Right lobe of liver (tissue), 6 donors: ENCODE results near the gene CACNA2D4. TPM values are rescaled to one million over a fixed set of nuclear protein-coding genes. Genes with fewer than 3 reads are reported as not detected.

Experiments
- ATAC-seq, 4 donors: fragments of 200-7000 bp; cut with Tn5 transposase; one replicate each; pipeline ENCODE4 v1.9.1; 2020; ENCODE audit warnings: mild to moderate bottlenecking in 4 of 4, moderate library complexity in 4 of 4
- DNase-seq, 3 donors: peaks; one replicate each; pipeline ENCODE4 v3.0.0-alpha.2; 2020
- H3K27ac ChIP-seq, 3 donors: fragments of 200-600 bp; one replicate each; pipeline ENCODE4 v1.8.0; 2022
- H3K27me3 ChIP-seq, 2 donors: fragments of 200-600 bp; one replicate each; pipeline ENCODE4 v1.8.0; 2022
- H3K36me3 ChIP-seq, 4 donors: fragments of 200-600 bp; sonication (generic) in 1 of 4; one replicate each; pipeline versions ENCODE4 v1.5.1 to v1.8.0; 2017 to 2022; ENCODE audit warnings: control low read depth in 1 of 4
- H3K4me1 ChIP-seq, 4 donors: fragments of 200-600 bp; sonication (generic) in 1 of 4; one replicate each; pipeline versions ENCODE4 v1.5.1 to v1.8.0; 2017 to 2022; ENCODE audit warnings: control low read depth in 1 of 4
- H3K4me3 ChIP-seq, 3 donors: fragments of 200-600 bp; one replicate each; pipeline ENCODE4 v1.8.0; 2022
- H3K9me3 ChIP-seq, 4 donors: fragments of 200-600 bp; sonication (generic) in 1 of 4; one replicate each; pipeline versions ENCODE4 v1.5.1 to v1.8.0; 2017 to 2022; ENCODE audit warnings: control low read depth in 1 of 4
- POLR2A ChIP-seq: fragments of 450-650 bp; IDR thresholded peaks from one replicate; pipeline ENCODE4 v1.6.1; 2017; ENCODE audit warnings: antibody characterized with exemption, mild to moderate bottlenecking
- WGBS: methylation state at CpG from one replicate; pipeline ENCODE4 v1.1.6; 2018; ENCODE audit warnings: low coverage, low lambda C conversion rate; ENCODE audit not compliant: insufficient coverage; ENCODE audit errors: missing lambda C conversion rate; 5-methylcytosine and 5-hydroxymethylcytosine counted together
- intact Hi-C, 2 donors: fragments of 100-400 bp; cut with DNase I; formaldehyde crosslinking; loops; one replicate each; pipeline versions ENCODE4 v1.11.2 to v1.14.1; 2022
- total RNA-seq, 6 experiments: library from RNA; depleted of rRNA in 2 of 6; stranded (reverse); fragments of >200 nt in 2 of 6; fragmentation: NEBNext Ultra II Directional in 3 of 6; extraction: Animal tissue kit (Norgen Biotek cat#: 25700) in 3 of 6; gene quantifications; one replicate each; pipeline versions ENCODE4 v1.1.0 to v1.2.4, GENCODE V29; 2016 to 2023
- TF ChIP-seq, protein P1 (sequence below), 4 donors: fragments of 200-600 bp in 3 of 4; fragments of 450-650 bp in 1 of 4; IDR thresholded peaks; one replicate each; pipeline versions ENCODE4 v1.5.1 to v1.8.0; 2016 to 2022; ENCODE audit warnings: antibody characterized with exemption in 4 of 4, mild to moderate bottlenecking in 2 of 4
- donor health status: DM: no; HTN: yes; CAD: no.
- donor health status: DM: no; HTN: no; CAD: no.
- donor health status: DM: no; HTN: no; CAD: no.
- donor health status: DM: no; HTN: yes; CAD: no.
- donor health status: DM: no; HTN: yes; CAD: no.

CACNA2D4 gene
- total RNA-seq, 6 experiments from 2014 or later, result 0.87 to 1.9 (median 0.96) TPM

DNA sequence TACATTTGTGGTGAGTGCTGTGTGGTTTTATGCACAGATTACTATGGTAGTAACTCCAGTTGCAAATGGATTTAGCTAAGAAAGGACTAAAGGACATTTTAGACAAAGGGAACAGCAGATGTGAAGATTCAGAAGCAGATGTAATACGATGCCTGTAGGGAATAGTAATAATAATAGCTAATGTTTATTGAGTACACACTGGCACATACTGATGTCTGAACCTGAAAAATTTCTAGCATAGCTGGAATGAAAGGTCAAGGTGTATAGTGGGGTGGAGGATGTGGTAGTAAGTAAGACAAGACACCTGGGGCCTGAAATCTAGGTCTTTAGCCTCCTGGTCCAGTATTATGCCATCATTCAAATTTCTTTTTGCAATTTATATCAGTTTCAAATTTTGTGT, 152.3 kb downstream of the CACNA2D4 start:
- no peak for ATAC-seq
- TF ChIP-seq POLR2A, result no peak
- TF ChIP-seq, protein P1, sequence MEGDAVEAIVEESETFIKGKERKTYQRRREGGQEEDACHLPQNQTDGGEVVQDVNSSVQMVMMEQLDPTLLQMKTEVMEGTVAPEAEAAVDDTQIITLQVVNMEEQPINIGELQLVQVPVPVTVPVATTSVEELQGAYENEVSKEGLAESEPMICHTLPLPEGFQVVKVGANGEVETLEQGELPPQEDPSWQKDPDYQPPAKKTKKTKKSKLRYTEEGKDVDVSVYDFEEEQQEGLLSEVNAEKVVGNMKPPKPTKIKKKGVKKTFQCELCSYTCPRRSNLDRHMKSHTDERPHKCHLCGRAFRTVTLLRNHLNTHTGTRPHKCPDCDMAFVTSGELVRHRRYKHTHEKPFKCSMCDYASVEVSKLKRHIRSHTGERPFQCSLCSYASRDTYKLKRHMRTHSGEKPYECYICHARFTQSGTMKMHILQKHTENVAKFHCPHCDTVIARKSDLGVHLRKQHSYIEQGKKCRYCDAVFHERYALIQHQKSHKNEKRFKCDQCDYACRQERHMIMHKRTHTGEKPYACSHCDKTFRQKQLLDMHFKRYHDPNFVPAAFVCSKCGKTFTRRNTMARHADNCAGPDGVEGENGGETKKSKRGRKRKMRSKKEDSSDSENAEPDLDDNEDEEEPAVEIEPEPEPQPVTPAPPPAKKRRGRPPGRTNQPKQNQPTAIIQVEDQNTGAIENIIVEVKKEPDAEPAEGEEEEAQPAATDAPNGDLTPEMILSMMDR (IDR thresholded peaks at IDR 0.05), result no peak
- peaks cover 0 to 55% (median 4%) of the 10 kb centered on the region in 4 donors for H3K4me1 ChIP-seq

DNA sequence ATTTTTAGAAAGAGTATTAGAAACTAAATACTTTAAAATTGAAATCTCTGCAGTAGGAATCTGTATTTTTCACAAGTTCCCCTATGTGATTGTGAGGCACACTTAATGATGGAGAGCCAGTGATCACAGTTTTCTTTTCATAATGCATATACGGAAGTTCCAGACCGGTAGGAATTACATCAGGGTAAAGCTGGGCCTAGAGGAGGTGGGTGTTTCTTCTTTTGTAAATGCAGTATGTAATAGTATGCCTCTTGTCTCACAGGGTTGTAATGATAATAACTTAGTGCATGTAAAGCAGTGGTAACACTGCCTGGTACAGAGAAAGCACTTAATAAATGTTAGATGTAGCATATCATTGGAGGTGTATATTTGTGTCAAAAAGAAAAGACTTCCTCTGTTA, 155.3 kb downstream of the CACNA2D4 start:
- Histone ChIP-seq H3K4me3 (no peak overlapping the region), H3K27me3 (no peaks in the 10 kb centered on the region), H3K4me1 (peaks cover 0 to 53% (median 8%) of the 10 kb centered on the region in 4 donors), H3K9me3 (no peaks in the 10 kb centered on the region), H3K27ac (no peak overlapping the region), H3K36me3 (no peaks in the 10 kb centered on the region)
- intact Hi-C loops, result no loop called here
- 86% methylated on average over 2 of the region's 2 CpGs for WGBS
- no peak for ATAC-seq
- TF ChIP-seq, protein P1 (IDR thresholded peaks at IDR 0.05), result no peak
- TF ChIP-seq POLR2A, result no peak
- no peak for DNase-seq

More for the DNA sequence above, 152.3 kb downstream of the CACNA2D4 start:
- H3K4me3 ChIP-seq, result no peak overlapping the region
- no peak for DNase-seq
- intact Hi-C loops, result no loop called here
- 47% methylated on average over 1 of the region's 1 CpG for WGBS
- no peaks in the 10 kb centered on the region for H3K36me3 ChIP-seq
- H3K9me3 ChIP-seq, result no peaks in the 10 kb centered on the region
- peak overlapping the region in 1 of 3 donors; percentile 1 for H3K27ac ChIP-seq
- no peaks in the 10 kb centered on the region for H3K27me3 ChIP-seq

DNA sequence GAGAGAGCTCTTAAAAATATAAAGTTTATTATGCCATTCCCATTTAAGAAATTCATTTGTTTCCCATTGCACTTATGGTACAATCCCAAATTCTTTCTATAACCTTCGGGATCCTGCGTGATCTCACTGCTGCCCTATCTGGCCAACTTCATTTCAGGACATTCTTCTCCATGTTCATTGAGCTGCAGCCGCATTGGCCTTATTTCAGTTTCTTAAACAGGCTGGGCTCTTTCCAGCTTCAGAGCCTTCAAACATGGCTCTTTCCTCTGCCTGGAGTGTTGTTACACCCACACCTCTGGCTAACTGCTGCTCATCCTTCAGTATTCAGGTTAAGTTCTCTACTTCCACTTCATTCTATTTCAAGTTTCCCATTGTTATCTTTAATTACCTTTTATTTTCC, 156.6 kb downstream of the CACNA2D4 start:
- Histone ChIP-seq H3K9me3 (no peaks in the 10 kb centered on the region), H3K27ac (no peak overlapping the region), H3K27me3 (no peaks in the 10 kb centered on the region), H3K36me3 (no peaks in the 10 kb centered on the region), H3K4me3 (no peak overlapping the region), H3K4me1 (peaks cover 0 to 45% (median 8%) of the 10 kb centered on the region in 4 donors)
- intact Hi-C loops, result no loop called here
- TF ChIP-seq, protein P1 (IDR thresholded peaks at IDR 0.05), result no peak
- TF ChIP-seq POLR2A, result no peak
- DNase-seq (no peak), ATAC-seq (no peak)
- 90% methylated on average over 3 of the region's 3 CpGs for WGBS

DNA sequence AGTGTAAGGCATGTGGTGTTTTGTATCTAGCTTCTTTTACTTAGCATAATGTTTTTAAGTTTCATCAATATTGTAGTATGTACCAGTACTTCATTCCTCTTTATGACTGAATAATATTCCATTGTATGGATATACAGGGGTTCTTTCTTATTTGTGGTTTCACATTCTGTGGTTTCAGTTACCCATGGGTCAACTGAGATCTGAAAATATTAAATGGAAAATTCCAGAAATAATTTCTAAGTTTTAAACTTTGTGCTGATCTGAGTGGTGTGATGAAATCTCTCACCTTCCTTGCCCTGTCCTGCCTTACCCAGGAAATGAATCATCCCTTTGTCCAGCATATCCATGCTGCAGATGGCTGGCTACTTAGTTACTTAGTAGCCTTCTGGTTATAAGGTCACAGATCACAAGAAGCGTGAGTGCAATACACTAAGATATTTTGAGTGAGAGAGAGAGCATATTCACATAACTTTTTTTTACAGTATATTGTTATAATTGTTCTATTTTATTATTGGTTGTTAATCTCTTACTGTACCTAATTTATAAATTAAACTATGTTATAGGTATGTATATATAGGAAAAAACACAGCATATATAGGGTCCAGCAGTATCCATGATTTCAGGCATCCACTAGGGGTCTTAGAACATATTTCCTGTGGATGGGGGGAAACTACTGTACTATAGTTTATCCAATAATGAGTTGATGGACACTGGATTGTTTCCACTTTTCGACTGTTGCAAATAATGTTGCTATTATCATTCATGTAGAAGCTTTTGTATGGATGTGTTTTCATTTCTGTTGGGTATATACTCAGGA, 157.7 kb downstream of the CACNA2D4 start:
- 57% methylated on average over 2 of the region's 2 CpGs for WGBS
- ATAC-seq, result peak; percentile 81 to 93 (median 87)
- Histone ChIP-seq H3K4me3 (no peak overlapping the region), H3K9me3 (no peaks in the 10 kb centered on the region), H3K36me3 (no peaks in the 10 kb centered on the region), H3K27ac (peak overlapping the region in 2 of 3 donors; percentile 15 to 30), H3K27me3 (no peaks in the 10 kb centered on the region), H3K4me1 (peaks cover 0 to 36% (median 8%) of the 10 kb centered on the region in 4 donors)
- intact Hi-C loops, result no loop called here
- TF ChIP-seq, protein P1 (IDR thresholded peaks at IDR 0.05), result no peak
- TF ChIP-seq POLR2A, result no peak
- no peak for DNase-seq
